Activated CD4-positive, alpha-beta T cell treated with anti-CD3 and anti-CD28 coated beads, Interleukin-2, amount 50 U/mL, for 4 hours (primary cell): ENCODE measurements around the gene SLC9A4.
"Not testable (repeated sequence)": the region's sequence is repeated elsewhere in the genome, so short reads cannot be mapped to it uniquely, and the experiment has no call there.

Source experiments
- DNase-seq, 2 experiments: peaks; one replicate each; pipeline ENCODE4 v3.0.0-alpha.2; 2020

SLC9A4 gene

DNA sequence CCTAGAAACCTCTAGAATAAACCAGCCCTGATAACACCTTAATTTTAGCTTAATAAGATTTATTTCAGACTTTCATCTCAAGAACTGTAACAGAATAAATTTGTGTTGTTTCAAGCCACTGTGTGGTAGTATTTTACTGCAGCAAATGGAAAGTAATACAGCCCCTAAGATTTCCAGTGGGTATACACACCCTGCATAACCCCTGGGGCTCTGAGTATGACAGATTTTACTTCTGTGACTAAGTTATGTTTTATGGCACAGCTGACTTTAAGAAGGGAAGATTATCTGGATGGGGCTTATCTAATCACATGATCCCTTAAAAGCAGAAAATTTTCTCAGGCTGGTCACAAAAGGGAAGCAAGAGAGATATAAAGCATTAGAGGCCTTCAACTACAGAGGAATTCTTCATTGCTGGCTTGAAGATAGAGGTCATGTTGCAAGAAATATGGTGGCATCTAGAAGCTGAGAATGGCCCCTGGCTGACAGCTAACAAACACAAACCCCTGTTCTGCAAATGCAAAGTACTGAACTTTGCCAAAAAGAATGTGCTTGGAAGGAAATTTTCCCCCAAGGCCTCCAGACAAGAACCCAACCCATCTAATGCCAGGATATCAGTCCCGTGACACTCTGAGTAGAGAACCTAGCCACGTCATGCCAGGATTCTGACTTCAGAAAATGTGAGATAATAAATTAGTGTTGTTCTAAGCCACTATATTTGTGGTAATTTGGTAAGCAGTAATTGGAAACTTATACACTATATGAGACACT, 78.5 kb downstream of the SLC9A4 start:
- DNase-seq = no peak

GRCh38 chr2:102553601-102554000, 80.6 kb downstream of the SLC9A4 start:
- no peak for DNase-seq

DNA sequence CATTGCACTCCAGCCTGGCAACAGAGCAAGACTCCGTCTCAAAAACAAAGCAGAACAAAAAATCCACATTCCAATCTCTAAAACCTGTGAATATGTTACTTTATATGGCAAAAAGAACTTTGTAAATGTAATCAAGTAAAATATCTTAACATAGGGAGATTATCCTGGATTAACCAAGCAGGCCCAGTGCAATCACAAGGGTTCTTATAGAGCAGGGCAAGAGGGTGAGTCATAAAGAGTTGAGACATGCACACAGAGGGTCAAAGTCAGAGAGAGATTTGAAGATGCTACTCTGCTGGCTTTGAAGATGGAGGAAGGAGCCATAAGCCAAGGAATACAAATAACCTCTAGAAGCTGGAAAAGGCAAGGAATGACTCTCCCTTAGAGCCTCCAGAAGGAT, 85.4 kb downstream of the SLC9A4 start:
- DNase-seq = no peak

DNA sequence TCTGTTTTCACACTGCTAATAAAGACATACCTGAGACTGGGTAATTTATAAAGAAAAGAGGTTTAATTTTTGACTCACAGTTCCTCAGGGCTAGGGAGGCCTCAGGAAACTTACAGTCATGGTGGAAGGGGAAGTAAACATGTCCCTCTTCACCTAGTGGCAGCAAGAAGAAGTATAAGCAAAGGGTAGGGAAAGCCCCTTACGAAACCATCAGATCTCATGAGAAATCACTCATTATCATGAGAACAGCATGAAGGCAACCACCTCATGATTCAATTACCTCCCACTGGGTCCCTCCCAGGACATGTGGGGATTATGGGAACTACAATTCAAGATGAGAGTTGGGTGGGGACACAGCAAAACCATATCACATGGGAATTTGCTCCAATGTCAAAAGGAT, 89.5 kb downstream of the SLC9A4 start:
- DNase-seq = not testable (repeated sequence)

- no peak for DNase-seq
Measured at GRCh38 chr2:102575888-102576287, 102.9 kb downstream of the SLC9A4 start.

- no peak for DNase-seq
Measured at GRCh38 chr2:102578376-102578775, 105.3 kb downstream of the SLC9A4 start.

DNA sequence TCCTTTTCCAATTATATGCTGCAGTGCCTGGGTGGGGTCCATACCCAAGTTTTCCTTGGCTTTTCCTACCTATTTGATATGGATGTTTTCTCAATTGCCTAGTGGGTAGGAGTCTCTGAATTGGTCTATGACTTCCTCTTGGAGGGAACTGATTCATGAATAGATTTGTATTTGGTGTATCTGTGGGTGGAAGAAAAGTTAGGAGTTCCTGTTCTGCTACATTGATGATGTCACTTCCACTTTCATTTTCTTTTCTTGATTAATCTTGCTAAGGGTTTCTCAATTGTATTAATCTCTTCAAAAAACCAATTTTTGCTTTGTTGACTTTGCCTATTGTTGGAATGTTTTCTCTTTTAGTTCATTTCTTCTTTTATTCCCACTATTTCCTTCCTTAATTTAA, 108.9 kb downstream of the SLC9A4 start:
- no peak for DNase-seq

DNA sequence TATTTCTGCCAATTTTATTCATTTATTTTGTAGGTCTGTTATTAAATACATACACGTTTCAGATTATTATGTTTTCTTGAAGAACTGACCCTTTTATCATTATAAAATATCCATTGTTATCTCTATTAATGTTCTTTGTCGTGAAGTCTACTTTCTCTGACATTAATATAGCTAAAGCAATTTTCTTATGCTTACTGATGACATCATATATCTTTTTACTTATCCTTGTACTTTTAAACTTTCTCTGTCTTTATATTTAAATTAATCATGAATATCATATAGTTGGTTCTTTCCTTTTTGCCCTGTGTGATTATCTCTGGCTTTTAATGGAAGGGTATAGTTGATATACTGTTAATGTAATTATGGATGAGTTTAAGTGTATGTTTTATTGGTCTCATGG, 109.8 kb downstream of the SLC9A4 start:
- no peak for DNase-seq
